WTC11 (cell line): Measurements from ENCODE around the gene ABTB2. TPM values are rescaled to one million over a fixed set of nuclear protein-coding genes. Genes with fewer than 3 reads are reported as not detected.

ENCODE experiments used
- ATAC-seq: fragments of 200-7000 bp; cut with Tn5 transposase; 2 replicates; pipeline ENCODE4 v1.10.0; 2021; ENCODE audit warnings: mild to moderate bottlenecking, moderate library complexity
- CTCF ChIA-PET: fragments of 300-600 bp; sonication (Branson Sonifier 250); formaldehyde crosslinking; loops from one replicate; lab custom pipeline; 2021; ENCODE audit warnings: antibody characterized with exemption; lab: Charles Lee
- POLR2A ChIA-PET: fragments of 350-600 bp; sonication (Branson Sonifier 250); formaldehyde crosslinking; loops from one replicate; lab custom pipeline; 2021; ENCODE audit warnings: antibody characterized with exemption; lab: Charles Lee
- DNase-seq: peaks from one replicate; pipeline ENCODE4 v3.0.0; 2021; ENCODE audit warnings: low spot score
- H3K27ac Mint-ChIP-seq: 2 replicates; pipeline ENCODE4 v1.8.0; 2021; ENCODE audit warnings: mixed read lengths
- H3K27me3 Mint-ChIP-seq: 2 replicates; pipeline ENCODE4 v1.8.0; 2021; ENCODE audit warnings: low read depth, mild to moderate bottlenecking, moderate library complexity, mixed read lengths
- H3K36me3 Mint-ChIP-seq: 2 replicates; pipeline ENCODE4 v1.8.0; 2021; ENCODE audit warnings: mixed read lengths
- H3K4me1 Mint-ChIP-seq: 2 replicates; pipeline ENCODE4 v1.8.0; 2022; ENCODE audit warnings: mixed read lengths
- H3K4me3 Mint-ChIP-seq: 2 replicates; pipeline ENCODE4 v1.8.0; 2021; ENCODE audit warnings: mild to moderate bottlenecking, moderate library complexity, mixed read lengths
- H3K9me3 Mint-ChIP-seq: 2 replicates; pipeline ENCODE4 v1.8.0; 2021; ENCODE audit warnings: mixed read lengths
- CREB1 ChIP-seq: sonication (generic); formaldehyde crosslinking; IDR thresholded peaks from 2 replicates; pipeline ENCODE4 v1.8.0; 2023; ENCODE audit warnings: mild to moderate bottlenecking, missing genetic modification reagents
- CREM ChIP-seq: sonication (generic); formaldehyde crosslinking; IDR thresholded peaks from 2 replicates; pipeline ENCODE4 v1.8.1; 2022; ENCODE audit warnings: mild to moderate bottlenecking, missing genetic modification reagents, moderate library complexity
- EMX1 ChIP-seq: fragments of 250-450 bp; sonication (Bioruptor Pico); IDR thresholded peaks from 2 replicates; pipeline ENCODE4 v1.8.0; 2021; ENCODE audit warnings: mild to moderate bottlenecking
- GRHL2 ChIP-seq: fragments of 250-450 bp; sonication (Bioruptor Pico); IDR thresholded peaks from 2 replicates; pipeline ENCODE4 v1.8.0; 2022; ENCODE audit warnings: mild to moderate bottlenecking, moderate library complexity; ENCODE audit not compliant: insufficient replicate concordance, severe bottlenecking
- GTF2I ChIP-seq: fragments of 250-450 bp; sonication (Bioruptor Pico); conservative IDR thresholded peaks from 2 replicates; pipeline ENCODE4 v1.4.0; 2021; ENCODE audit warnings: mild to moderate bottlenecking
- OVOL2 ChIP-seq: fragments of 250-450 bp; sonication (Bioruptor Pico); IDR thresholded peaks from 2 replicates; pipeline ENCODE4 v1.9.0; 2021; ENCODE audit warnings: mild to moderate bottlenecking, borderline replicate concordance
- RELA ChIP-seq: sonication (generic); formaldehyde crosslinking; IDR thresholded peaks from 2 replicates; pipeline ENCODE4 v1.8.1; 2022; ENCODE audit warnings: missing genetic modification reagents, mild to moderate bottlenecking, borderline replicate concordance
- SMAD4 ChIP-seq: sonication (generic); formaldehyde crosslinking; IDR thresholded peaks from 2 replicates; pipeline ENCODE4 v1.8.0; 2022; ENCODE audit warnings: mild to moderate bottlenecking, missing genetic modification reagents
- ZBTB21 ChIP-seq: sonication (generic); formaldehyde crosslinking; IDR thresholded peaks from 2 replicates; pipeline ENCODE4 v1.8.1; 2023; ENCODE audit warnings: mild to moderate bottlenecking, missing genetic modification reagents, borderline replicate concordance
- ZNF138 ChIP-seq: sonication (generic); formaldehyde crosslinking; conservative IDR thresholded peaks from 2 replicates; pipeline ENCODE4 v1.8.1; 2022; ENCODE audit warnings: mild to moderate bottlenecking, moderate library complexity, missing genetic modification reagents
- ZNF416 ChIP-seq: fragments of 250-450 bp; sonication (Bioruptor Pico); IDR thresholded peaks from 2 replicates; pipeline ENCODE4 v1.9.0; 2021; ENCODE audit warnings: mild to moderate bottlenecking, inconsistent platforms
- ZNF671 ChIP-seq: fragments of 250-450 bp; sonication (Bioruptor Pico); IDR thresholded peaks from 2 replicates; pipeline ENCODE4 v1.8.0; 2021; ENCODE audit warnings: mild to moderate bottlenecking
- total RNA-seq: library from RNA; stranded (reverse); gene quantifications from 3 replicates; pipeline ENCODE4 v1.2.3, GENCODE V29; 2021
- TF ChIP-seq, protein P1 (sequence below): sonication (generic); formaldehyde crosslinking; IDR thresholded peaks from 2 replicates; pipeline ENCODE4 v1.8.1; 2023; ENCODE audit warnings: mild to moderate bottlenecking, missing genetic modification reagents
- TF ChIP-seq, protein P2 (sequence below): sonication (generic); formaldehyde crosslinking; IDR thresholded peaks from 2 replicates; pipeline ENCODE4 v1.8.0; 2022; ENCODE audit warnings: missing genetic modification reagents
- TF ChIP-seq, protein P3 (sequence below): sonication (generic); formaldehyde crosslinking; IDR thresholded peaks from 2 replicates; pipeline ENCODE4 v1.8.0; 2022; ENCODE audit warnings: mild to moderate bottlenecking, missing genetic modification reagents
- TF ChIP-seq, protein P4 (sequence below): sonication (generic); formaldehyde crosslinking; IDR thresholded peaks from 2 replicates; pipeline ENCODE4 v1.8.1; 2022; ENCODE audit warnings: mild to moderate bottlenecking, moderate library complexity, missing genetic modification reagents
- TF ChIP-seq, protein P5 (sequence below): sonication (generic); formaldehyde crosslinking; IDR thresholded peaks from 2 replicates; pipeline ENCODE4 v1.8.1; 2023; ENCODE audit warnings: mild to moderate bottlenecking, missing genetic modification reagents
- TF ChIP-seq, protein P6 (sequence below): sonication (generic); formaldehyde crosslinking; IDR thresholded peaks from 2 replicates; pipeline ENCODE4 v1.8.0; 2023; ENCODE audit warnings: missing genetic modification reagents

ABTB2 gene
- total RNA-seq, 1 experiment from 2014 or later: 12.8 TPM

DNA sequence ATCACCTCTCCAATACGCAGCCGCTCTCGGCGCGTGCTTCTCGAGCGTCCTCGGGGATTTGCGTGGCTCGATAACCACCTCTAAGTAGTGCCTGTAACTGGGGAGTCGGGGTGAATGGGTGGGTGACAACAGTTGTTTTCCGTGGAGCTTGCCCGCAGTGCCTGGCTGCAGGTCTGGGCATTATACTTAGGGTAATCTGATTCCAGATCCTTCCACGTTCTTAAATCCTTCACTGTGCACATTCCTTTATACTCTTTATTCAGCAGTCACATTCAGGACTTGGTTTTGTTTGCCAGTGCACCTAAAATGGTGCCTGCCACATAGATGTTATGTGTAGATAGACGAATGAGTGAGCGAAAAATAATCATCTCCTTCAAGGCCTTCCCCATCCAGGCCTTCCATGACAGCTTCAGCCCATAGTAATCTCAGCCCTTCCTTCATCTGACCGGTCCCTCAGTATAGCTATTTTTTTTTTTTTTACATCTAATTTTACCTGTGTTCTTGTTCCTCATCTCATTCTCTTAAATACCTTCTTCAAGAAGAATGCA, 251.8 kb downstream of the ABTB2 start:
- CTCF ChIA-PET: interaction anchor here (0.7 to 1.1 kb wide), 4 partner anchors 69 to 252 kb away, joined by 3 read pairs; partner anchors contain the start of gene ABTB2
- DNase-seq (no peak), ATAC-seq (no peak)
- TF ChIP-seq GTF2I (CRISPR knock-in tag) (no peak), SMAD4 (CRISPR knock-in tag) (0 out of 2 replicates have a peak, but pooled peaks have one; percentile 43)
- TF ChIP-seq, all 79 proteins: peak for 1
- POLR2A ChIA-PET: interaction anchor here (0.6 to 1.1 kb wide), 5 partner anchors 13 to 157 kb away, joined by 3 to 7 read pairs (median 3); partner anchors contain the start of gene CAPRIN1
- Mint-ChIP-seq H3K4me1 (peaks cover 18% of the 10 kb centered on the region), H3K4me3 (peak overlapping the region; percentile 94), H3K27me3 (no peaks in the 10 kb centered on the region), H3K9me3 (no peaks in the 10 kb centered on the region), H3K27ac (peak overlapping the region; percentile 99), H3K36me3 (peaks cover 26% of the 10 kb centered on the region)

DNA sequence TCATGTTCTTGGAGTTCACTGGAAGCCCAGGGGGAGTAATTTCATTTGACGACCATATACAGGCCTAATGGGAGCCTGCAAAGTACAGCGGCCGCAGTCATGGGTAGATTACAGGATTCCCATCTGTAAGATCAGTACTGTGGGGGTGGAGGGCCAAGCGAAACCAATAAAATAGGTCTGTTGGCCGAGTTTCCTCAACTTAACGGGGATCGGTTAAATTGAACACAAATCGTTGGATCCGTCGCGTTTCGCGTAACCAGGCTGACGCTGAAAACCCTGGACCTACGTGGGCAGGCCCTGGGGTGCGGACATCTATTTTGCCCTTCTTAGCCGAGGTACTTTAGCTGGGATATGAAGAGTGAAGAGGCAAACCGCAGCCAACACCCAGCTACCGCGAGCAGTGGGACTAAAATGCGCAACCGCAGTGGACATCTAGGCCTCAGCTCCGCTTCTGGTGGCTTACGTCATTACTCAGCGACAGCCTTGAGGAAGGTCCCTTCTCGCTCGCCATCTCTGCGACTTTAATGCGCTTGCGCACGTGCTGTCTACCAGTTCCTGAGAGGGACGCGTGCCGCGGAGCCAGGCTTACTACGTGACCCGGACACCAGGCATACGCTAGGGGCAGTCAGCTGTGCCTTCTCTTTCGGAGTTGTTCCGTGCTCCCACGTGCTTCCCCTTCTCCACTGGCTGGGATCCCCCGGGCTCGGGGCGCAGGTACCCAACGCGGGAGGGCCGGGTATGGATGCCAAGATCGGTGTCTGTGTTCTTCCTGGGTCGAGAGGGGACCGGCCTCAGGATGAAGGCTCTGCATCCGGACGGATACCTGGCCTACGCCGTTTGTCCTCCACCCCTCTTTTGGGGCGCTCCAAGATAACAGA, 252.5 kb downstream of the ABTB2 start, which contains the start of gene NAT10:
Gene NAT10 (plus strand): TSS at position 551 of the 878 bp plus-strand sequence. CDS start 2,597 bp downstream, outside the sequence.
- peaks cover 18% of the 10 kb centered on the region for H3K4me1 Mint-ChIP-seq
- H3K4me3 Mint-ChIP-seq: peak within 1 kb of the TSS; percentile 94
- H3K27me3 Mint-ChIP-seq: no peaks in the 10 kb centered on the region
- ChIA-PET POLR2A (interaction anchor here (0.6 to 1.3 kb wide), 6 partner anchors 12 to 156 kb away, joined by 3 to 12 read pairs (median 4); partner anchors contain the start of gene CAPRIN1), CTCF (interaction anchor here (1.1 to 1.2 kb wide), 3 partner anchors 30 to 253 kb away, joined by 3 to 4 read pairs (median 3); partner anchors contain the start of gene ABTB2)
- peaks cover 31% of the 10 kb centered on the region for H3K36me3 Mint-ChIP-seq
- H3K9me3 Mint-ChIP-seq: no peaks in the 10 kb centered on the region
- ATAC-seq (peak; percentile 84), DNase-seq (peak; percentile 96)
- H3K27ac Mint-ChIP-seq: peak within 1 kb of the TSS; percentile 99
- TF ChIP-seq, protein P1, sequence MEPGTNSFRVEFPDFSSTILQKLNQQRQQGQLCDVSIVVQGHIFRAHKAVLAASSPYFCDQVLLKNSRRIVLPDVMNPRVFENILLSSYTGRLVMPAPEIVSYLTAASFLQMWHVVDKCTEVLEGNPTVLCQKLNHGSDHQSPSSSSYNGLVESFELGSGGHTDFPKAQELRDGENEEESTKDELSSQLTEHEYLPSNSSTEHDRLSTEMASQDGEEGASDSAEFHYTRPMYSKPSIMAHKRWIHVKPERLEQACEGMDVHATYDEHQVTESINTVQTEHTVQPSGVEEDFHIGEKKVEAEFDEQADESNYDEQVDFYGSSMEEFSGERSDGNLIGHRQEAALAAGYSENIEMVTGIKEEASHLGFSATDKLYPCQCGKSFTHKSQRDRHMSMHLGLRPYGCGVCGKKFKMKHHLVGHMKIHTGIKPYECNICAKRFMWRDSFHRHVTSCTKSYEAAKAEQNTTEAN (CRISPR knock-in tag): no peak; the same call in 1 of the 2 replicates
- TF ChIP-seq ZBTB21 (CRISPR knock-in tag) (no peak), ZNF671 (peak; percentile 95), OVOL2 (CRISPR knock-in tag) (no peak), CREM (peak; percentile 99), ZNF138 (CRISPR knock-in tag) (no peak), EMX1 (CRISPR knock-in tag) (peak; percentile 98), ZNF416 (CRISPR knock-in tag) (peak; percentile 95), CREB1 (CRISPR knock-in tag) (peak; percentile 95), RELA (peak; percentile 46; the same call in 1 of the 2 replicates), GRHL2 (CRISPR knock-in tag) (no peak)
- TF ChIP-seq, protein P2, sequence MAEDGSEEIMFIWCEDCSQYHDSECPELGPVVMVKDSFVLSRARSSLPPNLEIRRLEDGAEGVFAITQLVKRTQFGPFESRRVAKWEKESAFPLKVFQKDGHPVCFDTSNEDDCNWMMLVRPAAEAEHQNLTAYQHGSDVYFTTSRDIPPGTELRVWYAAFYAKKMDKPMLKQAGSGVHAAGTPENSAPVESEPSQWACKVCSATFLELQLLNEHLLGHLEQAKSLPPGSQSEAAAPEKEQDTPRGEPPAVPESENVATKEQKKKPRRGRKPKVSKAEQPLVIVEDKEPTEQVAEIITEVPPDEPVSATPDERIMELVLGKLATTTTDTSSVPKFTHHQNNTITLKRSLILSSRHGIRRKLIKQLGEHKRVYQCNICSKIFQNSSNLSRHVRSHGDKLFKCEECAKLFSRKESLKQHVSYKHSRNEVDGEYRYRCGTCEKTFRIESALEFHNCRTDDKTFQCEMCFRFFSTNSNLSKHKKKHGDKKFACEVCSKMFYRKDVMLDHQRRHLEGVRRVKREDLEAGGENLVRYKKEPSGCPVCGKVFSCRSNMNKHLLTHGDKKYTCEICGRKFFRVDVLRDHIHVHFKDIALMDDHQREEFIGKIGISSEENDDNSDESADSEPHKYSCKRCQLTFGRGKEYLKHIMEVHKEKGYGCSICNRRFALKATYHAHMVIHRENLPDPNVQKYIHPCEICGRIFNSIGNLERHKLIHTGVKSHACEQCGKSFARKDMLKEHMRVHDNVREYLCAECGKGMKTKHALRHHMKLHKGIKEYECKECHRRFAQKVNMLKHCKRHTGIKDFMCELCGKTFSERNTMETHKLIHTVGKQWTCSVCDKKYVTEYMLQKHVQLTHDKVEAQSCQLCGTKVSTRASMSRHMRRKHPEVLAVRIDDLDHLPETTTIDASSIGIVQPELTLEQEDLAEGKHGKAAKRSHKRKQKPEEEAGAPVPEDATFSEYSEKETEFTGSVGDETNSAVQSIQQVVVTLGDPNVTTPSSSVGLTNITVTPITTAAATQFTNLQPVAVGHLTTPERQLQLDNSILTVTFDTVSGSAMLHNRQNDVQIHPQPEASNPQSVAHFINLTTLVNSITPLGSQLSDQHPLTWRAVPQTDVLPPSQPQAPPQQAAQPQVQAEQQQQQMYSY: peak; percentile 21; the same call in 1 of the 2 replicates
- TF ChIP-seq, protein P3, sequence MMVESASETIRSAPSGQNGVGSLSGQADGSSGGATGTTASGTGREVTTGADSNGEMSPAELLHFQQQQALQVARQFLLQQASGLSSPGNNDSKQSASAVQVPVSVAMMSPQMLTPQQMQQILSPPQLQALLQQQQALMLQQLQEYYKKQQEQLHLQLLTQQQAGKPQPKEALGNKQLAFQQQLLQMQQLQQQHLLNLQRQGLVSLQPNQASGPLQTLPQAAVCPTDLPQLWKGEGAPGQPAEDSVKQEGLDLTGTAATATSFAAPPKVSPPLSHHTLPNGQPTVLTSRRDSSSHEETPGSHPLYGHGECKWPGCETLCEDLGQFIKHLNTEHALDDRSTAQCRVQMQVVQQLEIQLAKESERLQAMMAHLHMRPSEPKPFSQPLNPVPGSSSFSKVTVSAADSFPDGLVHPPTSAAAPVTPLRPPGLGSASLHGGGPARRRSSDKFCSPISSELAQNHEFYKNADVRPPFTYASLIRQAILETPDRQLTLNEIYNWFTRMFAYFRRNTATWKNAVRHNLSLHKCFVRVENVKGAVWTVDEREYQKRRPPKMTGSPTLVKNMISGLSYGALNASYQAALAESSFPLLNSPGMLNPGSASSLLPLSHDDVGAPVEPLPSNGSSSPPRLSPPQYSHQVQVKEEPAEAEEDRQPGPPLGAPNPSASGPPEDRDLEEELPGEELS (CRISPR knock-in tag): no peak
- TF ChIP-seq, protein P4, sequence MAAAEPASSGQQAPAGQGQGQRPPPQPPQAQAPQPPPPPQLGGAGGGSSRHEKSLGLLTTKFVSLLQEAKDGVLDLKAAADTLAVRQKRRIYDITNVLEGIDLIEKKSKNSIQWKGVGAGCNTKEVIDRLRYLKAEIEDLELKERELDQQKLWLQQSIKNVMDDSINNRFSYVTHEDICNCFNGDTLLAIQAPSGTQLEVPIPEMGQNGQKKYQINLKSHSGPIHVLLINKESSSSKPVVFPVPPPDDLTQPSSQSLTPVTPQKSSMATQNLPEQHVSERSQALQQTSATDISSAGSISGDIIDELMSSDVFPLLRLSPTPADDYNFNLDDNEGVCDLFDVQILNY (CRISPR knock-in tag): no peak
- TF ChIP-seq, protein P5, sequence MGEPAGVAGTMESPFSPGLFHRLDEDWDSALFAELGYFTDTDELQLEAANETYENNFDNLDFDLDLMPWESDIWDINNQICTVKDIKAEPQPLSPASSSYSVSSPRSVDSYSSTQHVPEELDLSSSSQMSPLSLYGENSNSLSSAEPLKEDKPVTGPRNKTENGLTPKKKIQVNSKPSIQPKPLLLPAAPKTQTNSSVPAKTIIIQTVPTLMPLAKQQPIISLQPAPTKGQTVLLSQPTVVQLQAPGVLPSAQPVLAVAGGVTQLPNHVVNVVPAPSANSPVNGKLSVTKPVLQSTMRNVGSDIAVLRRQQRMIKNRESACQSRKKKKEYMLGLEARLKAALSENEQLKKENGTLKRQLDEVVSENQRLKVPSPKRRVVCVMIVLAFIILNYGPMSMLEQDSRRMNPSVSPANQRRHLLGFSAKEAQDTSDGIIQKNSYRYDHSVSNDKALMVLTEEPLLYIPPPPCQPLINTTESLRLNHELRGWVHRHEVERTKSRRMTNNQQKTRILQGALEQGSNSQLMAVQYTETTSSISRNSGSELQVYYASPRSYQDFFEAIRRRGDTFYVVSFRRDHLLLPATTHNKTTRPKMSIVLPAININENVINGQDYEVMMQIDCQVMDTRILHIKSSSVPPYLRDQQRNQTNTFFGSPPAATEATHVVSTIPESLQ (CRISPR knock-in tag): no peak
- TF ChIP-seq, protein P6, sequence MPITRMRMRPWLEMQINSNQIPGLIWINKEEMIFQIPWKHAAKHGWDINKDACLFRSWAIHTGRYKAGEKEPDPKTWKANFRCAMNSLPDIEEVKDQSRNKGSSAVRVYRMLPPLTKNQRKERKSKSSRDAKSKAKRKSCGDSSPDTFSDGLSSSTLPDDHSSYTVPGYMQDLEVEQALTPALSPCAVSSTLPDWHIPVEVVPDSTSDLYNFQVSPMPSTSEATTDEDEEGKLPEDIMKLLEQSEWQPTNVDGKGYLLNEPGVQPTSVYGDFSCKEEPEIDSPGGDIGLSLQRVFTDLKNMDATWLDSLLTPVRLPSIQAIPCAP (CRISPR knock-in tag): peak; percentile 34; the same call in 1 of the 2 replicates
